SHP77 (cell line): ENCODE measurements around the gene EHMT1.
A peak's percentile ranks its signal among the peaks of the same experiment; 100 is the strongest.
"Not testable (repeated sequence)": the region's sequence is repeated elsewhere in the genome, so short reads cannot be mapped to it uniquely, and the experiment has no call there.

Experiments used
- DNase-seq, 2 experiments: peaks; one replicate each; lab custom pipeline; 2025; lab: John Stamatoyannopoulos, UW

Gene EHMT1

GRCh38 chr9:137694962-137695875 lies 76.4 kb downstream of the EHMT1 start:
- peak; percentile 7 to 22 for DNase-seq

GRCh38 chr9:137696136-137696925 lies 77.5 kb downstream of the EHMT1 start:
- no peak for DNase-seq

- DNase-seq = no peak
Observed at GRCh38 chr9:137697193-137697592, 78.4 kb downstream of the EHMT1 start.

GRCh38 chr9:137697832-137698231 lies 79.0 kb downstream of the EHMT1 start:
- DNase-seq = no peak

GRCh38 chr9:137700911-137701310 lies 82.1 kb downstream of the EHMT1 start:
- DNase-seq = no peak

GRCh38 chr9:137702615-137703379 lies 84.0 kb downstream of the EHMT1 start:
- DNase-seq = no peak

- no peak for DNase-seq
Observed at GRCh38 chr9:137703842-137704508, 85.2 kb downstream of the EHMT1 start.

- no peak for DNase-seq
Observed at GRCh38 chr9:137705443-137705863, 86.6 kb downstream of the EHMT1 start.

- DNase-seq = no peak
Observed at GRCh38 chr9:137705906-137706305, 87.1 kb downstream of the EHMT1 start.

GRCh38 chr9:137707361-137707760 lies 88.6 kb downstream of the EHMT1 start:
- DNase-seq = no peak

- DNase-seq = no peak
Observed at GRCh38 chr9:137708590-137709284, 89.9 kb downstream of the EHMT1 start.

GRCh38 chr9:137709411-137710101 lies 90.8 kb downstream of the EHMT1 start:
- DNase-seq = no peak

GRCh38 chr9:137710704-137711103 lies 91.9 kb downstream of the EHMT1 start:
- no peak for DNase-seq

- DNase-seq = no peak
Observed at GRCh38 chr9:137711678-137712105, 92.9 kb downstream of the EHMT1 start.

- DNase-seq = no peak
Observed at GRCh38 chr9:137715321-137715720, 96.5 kb downstream of the EHMT1 start.

- not testable (repeated sequence) for DNase-seq
Observed at GRCh38 chr9:137715866-137716693, 97.3 kb downstream of the EHMT1 start.

- no peak for DNase-seq
Observed at GRCh38 chr9:137716694-137717287, 98.0 kb downstream of the EHMT1 start.

GRCh38 chr9:137717776-137718327 lies 99.0 kb downstream of the EHMT1 start:
- no peak for DNase-seq

GRCh38 chr9:137719194-137719593 lies 100.4 kb downstream of the EHMT1 start:
- no peak for DNase-seq
